Stimulated activated CD4-positive, alpha-beta T cell treated with anti-CD3 and anti-CD28 coated beads, TNF-alpha, amount 100 ng/mL, for 4 hours (primary cell): ENCODE results near the gene METTL16.

ENCODE experiments used
- DNase-seq, 3 experiments: peaks; one replicate each; pipeline ENCODE4 v3.0.0-alpha.2; 2020; ENCODE audit warnings: low read depth in 3 of 3

The METTL16 gene

DNA sequence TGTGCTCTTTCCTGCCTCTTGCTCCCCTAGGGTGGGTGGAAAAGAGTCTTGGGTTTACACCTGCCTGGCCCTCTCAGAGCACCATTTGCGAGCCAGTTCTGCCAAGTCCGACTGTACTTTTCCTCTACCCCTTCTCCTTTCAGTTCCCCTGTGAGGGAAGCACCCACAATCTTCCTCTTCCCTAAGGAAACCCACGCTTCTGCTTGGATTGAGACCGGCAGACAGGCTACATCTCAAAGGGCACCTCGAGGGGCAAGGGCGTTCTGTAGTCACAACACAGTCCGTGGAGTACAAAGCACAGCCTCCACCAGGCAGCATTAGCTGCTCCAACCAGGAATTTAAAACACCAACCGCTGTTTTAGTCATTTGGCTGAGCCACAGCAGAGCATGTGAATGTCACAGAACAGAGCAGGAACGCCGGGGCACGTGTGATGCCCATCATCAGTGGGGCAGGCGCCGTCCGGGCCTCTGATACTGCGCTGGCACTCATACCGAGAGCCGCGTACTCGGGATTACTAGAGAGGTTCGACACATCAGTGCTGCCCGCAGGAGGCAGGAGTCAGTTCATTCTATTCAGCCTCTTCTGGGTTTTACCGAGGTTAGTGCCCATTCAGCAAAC is 97.1 kb downstream of the METTL16 start:
- DNase-seq, result no peak

DNA sequence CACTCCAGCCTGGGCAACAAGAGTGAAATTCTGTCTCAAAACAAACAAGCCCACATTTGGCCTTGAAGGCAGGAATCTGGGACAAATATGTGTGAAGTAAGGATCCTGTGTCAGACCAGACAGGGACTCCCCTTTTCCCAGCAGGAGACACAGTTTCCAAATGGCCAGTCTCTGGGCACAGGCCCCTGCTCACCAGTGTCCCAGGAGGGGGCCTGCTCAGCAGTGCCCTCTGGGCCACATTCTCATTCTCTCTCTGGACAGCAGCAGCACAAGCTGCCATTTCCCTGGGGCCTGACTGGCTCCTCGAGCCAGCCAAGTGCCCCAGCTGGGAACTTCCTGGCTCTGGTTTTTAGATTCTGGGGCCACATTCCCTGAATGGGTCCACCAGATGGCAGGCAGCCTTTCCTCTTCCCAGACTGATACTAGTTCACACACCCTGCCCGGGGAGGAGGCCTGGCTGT is 99.1 kb downstream of the METTL16 start:
- DNase-seq, result no peak

DNA sequence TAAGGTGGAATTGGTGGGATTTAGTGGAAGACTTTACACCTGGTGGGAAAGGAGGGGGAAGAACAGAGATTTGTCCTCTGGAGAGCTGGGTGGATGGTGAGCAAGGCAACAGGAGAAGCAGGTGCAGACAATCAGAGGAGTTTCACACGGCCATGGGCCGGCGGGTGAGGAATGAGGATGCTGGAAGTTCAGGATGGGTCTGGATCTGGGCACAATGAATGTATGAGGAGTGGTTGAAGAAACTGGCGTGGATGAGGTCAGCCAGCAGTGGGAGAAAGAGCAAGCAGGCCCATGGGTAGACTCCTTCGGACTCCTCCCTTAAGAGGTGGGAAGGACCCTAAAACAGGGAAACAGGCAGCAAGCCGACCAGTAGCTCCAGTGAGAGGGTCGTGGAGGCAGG is 100.7 kb downstream of the METTL16 start:
- DNase-seq, result no peak

DNA sequence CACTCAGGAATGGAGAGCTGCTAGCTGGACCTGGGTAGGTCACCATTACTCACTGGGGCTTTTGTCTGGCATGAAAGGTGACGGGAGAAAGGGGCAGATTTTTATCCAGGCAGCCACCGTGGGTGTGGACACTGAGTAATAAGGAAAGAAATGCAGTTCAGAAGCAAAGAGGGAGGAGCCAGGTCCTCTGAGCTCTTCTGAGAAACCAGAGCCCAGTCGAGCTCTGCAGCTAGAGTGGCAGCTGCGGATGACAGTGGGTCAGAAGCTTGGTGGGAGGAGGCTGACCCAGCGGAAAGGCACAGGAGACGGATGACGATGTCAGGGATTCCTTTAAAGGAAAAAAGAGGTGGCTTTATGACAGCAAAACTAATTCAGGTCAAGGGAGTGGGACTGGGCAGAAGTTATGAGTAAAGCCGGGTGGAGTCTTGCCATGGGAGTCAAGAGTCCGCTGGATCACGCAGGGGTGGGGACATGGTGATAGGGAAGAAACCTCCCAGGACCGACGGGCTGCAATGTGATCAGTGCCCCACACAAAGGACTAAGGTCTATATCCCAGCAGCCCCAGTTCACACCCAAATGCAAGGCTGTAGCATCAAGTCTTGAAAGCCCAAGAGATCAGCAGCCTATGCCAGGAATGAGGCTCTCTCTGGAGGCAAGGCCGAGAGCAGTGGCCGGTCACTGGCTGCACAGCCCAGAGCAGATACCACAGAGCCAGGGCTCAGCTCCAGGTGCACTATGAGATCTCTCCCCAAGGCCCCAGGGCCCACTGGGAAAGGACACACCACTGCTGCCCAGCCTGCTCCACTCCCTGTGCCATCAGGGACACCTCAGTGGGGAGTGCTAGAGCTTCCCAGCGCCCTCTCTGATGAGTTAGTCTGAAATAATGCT is 104.5 kb downstream of the METTL16 start:
- DNase-seq, result no peak

DNA sequence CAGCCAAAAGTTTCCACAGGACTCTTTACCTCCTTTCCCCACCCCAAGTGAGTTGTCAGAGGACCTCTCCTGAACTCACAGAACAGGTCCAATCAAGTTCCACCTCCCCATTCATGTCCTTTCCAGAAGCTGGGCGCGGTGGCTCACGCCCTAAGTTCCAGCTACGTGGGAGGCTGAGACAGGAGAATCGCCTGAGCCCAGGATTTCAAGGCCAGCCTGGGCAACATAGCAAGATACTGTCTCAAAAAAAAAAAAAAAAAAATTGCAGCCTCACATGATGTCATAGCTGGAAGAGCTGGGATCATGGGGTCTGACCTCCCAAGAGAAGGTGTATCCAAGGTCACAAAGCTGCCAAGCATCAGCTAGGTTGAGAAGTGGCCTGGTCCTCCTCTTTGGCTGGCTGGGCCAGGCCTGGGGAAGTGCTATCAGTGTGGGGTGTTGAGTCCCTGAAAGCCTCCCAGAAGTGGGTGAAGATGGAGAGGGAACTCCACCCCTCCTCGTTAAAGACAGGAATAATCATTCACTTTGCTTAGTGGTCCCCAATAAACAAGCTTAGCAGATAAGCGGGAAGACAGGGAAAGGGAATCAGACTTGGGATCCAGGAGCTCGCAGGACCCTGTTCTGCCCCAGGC is 105.3 kb downstream of the METTL16 start:
- DNase-seq, result no peak

DNA sequence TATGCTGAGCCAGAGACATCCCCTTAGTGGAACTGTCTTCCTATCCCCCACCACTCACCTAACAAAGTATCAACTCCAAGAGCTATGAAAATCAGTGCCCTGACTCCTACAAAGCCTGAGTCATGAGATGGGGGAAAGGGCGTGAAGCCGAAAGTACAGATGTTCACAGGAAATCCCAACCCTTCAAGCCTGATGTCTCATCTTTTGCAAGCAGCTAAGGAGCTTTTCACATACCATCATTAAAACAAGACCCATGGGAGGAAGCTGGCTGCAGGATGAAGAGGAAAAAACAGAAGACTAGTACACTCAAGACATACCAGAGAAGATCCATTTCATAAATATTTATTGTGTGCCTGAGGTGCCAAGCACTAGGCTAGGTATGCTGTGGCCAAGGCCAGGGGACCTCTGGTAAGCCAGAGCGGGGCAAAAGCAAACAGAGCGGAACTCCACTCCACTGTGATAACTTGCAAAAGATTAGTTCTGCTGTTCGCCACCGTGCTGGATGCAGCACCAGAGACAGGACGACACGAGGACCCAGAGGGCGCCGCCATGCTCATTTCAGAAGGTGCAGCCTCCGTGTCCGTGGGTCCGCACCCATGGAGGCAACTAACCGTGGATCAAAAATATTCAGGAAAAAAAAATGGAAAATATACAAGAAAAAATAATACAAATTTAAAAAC is 106.3 kb downstream of the METTL16 start:
- DNase-seq, result no peak

DNA sequence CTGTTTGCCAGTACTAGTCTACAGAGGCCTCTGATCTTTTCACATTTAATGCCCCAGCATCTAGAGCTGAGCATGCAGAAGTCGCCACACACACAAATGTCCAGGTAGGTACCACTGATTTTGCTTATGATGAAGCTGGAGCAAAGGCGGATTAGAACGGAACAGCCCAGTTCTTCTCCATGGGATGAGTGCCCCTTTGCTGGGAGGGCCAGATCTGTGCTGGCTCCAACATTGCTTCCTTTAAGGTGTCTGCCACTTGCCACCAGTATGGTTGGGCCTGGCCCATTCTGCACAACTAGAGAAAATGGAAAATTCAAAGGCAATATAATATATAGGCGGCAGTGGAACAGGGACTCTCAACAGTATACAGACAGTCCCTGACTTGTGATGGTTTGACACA is 108.6 kb downstream of the METTL16 start:
- DNase-seq, result no peak

DNA sequence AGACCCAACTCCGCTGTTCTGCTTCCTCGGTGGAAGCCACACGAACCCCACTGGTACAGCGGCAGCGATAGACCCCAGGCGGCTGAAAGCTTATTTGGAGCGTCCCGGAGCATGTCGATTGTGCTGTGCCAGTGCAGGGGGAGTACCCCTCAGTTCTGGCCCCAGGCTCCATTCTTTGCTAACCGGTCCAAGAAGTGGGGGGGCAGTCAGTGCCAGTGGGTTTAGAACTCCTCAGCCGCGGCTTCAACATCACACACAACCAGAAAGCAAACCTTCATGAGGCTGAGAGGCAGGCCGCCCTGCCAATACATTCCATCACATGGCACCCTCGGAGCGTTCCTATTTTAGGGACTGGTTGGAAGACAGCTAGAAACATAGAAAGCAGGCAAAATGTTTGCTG is 109.1 kb downstream of the METTL16 start:
- no peak for DNase-seq

DNA sequence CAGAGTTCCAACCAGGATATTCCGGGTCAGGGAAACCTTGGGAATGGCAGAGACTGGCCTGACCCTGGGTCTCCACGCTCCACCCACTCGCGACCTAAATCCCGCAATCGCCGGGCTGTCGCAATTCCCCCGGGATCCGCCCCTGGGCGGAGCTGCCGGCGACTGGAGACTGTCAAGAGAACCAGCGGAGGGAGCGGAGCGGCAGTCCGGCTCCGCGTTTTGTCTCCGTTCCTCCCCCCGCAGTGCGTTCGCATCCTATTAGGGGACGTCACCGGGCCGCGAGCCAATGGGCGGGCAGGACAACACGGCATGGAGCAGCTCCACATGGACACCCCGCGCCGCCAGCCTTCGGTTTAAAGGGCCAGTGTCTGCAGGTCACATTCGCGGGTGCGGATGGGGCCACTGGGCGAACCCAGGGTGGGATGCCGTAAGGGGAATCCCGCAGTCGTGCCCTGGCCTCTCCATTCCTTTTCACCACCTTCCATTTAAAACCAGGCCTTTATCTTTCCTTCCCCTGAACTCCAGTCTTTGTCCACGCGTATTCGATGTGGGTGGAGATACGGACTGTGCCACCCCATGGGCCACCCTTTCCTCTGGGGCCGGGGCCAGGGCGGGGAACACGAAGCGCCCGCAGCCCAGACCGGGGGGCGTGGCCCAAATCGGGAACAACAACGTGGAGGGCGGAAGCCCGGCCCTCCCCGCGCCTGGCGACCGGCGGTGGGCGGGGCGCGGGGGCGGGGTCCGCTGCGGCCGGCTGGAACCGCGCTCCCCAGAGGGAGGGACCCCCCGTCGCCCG is 110.1 kb downstream of the METTL16 start:
- DNase-seq, result peak; percentile 98 to 99 (median 99)

DNA sequence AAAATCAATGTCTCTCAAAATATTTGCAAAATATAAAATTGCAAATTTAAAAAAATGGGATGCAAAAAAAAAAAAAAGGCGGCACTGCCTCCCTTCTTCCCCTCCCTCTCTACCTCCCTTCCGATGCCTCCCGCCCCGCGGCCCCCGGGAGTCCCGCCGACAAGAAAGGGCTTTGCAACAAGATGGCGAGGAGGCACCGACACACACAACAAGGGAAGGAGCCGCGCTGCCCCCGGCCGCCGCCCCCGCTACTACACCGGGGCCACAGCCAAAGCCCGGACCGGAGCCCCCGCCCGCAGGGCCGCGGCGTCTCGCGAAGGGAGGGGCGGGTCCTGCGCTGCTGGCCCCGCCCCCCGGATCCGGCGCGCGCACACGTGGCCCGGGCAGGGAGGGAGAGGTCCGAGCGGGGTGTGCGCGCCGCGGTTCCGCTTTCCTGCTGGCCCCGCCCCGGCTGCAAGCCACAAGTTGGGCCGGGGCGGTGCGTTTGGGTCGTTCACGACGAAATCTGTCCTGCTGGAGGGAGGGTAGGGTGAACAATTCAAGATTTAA is 110.7 kb downstream of the METTL16 start, which contains the start of gene MNT:
Gene MNT, minus strand, starts transcription at position 184 of the 549 bp plus-strand sequence. CDS start 348 bp downstream, outside the sequence.
- DNase-seq, result peak; percentile 84 to 91 (median 89)

DNA sequence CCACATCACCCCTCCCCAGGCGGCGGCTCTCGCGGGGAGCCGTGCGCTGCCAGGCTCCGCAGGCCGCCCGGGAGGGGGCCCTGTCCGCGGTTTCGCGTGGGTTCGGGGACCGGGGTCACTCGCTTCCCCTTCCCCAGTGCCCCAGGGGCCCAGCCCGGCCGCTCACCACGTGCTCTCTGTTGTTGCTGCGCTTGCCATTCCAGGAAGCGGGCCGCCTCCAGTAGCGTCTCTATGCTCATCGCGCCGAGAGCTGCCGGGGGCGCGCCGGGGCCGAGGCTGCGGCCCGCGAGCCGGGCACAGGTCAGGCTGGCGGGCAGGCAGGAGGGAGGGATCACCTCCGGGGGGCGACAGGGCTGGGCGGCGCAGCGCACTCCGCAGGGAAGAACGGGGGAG is 111.2 kb downstream of the METTL16 start:
- DNase-seq, result peak in 2 of 3 experiments; percentile 34 to 42

DNA sequence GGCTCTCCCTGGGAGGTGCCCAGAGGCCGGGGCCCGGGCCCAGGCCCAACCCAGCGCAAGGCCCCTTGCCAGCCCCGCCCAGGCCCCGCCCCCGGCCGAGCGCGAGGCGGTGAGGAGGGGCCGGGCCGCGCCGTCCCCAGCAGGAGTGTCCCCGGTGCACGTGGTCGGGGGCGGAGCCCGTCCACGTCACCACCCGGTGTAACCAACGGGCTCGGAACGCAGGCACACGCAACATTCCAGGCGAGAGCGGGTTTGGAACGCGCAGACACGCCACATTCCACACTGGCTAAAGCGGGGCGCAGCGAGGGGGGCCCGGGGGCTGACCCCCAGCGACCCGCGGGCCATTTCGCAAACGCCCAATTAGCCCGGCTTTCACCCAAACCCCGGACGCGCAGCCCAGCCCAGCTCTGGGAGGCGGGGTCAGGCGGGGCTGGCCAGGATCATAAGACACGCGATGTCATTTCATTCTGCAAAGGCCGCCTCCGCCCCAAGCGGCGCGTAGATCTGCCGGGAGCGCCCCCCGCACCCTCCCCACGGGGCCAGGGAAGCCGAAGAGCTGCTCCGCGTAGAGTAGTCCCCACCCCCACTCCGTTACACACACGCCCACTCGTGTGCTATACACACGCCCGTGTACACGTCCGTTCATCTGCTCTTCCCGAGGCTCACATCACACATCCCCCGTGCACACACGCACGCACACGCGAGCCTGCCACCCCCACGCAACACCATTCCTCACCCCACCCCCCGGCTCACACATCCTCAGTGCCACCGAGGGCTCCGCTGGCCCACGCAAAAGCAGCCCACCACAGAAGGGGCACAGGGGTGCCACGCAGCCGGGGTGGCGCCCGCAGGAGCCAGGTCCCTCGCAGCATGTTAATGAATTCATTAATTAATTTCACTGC is 111.9 kb downstream of the METTL16 start:
- DNase-seq, result peak; percentile 86 to 92 (median 86)

DNA sequence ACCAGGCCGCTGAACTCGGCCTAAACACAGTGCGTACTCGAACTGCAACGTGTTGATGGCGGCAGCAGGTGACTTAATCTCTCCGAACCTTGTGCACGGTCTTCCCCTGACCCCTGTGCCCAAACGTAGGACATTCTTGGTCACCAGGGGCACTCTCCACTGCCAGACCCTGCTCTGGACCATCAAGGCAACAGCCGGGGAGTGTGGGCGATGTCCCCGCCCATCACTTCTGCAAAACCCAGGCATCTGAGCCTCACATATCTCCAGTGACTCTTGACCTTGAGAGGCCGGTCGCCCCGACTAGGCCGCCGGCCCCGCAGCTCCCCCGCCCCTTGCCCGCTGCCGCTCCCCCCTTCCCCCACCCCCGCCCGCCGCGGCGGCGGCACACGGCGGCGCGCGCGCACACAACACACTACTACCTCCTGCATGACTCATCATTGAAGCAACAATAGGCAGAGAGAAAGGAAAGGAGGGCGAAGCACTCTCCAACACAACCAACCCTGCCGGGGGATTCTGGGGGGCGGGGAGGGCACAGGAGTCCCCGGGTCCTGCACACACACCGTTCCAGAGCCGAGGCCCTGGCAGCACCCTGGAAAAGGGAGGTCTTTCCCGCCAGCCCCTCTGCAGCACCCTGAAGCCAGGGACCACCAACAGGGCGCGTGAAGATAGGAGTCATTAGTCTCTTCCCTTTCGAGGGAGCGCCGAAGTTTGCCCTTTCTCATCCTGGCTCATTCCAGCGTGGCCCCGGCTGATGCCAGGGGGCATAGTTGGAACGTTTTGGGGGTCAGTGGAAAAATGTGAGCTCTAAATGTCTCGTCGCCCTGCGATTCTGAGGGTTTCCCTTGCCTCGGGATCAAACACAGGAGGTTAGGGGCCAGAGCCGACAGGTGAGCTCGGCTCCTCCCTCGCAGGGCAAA is 112.8 kb downstream of the METTL16 start:
- peak; percentile 37 to 46 (median 41) for DNase-seq

DNA sequence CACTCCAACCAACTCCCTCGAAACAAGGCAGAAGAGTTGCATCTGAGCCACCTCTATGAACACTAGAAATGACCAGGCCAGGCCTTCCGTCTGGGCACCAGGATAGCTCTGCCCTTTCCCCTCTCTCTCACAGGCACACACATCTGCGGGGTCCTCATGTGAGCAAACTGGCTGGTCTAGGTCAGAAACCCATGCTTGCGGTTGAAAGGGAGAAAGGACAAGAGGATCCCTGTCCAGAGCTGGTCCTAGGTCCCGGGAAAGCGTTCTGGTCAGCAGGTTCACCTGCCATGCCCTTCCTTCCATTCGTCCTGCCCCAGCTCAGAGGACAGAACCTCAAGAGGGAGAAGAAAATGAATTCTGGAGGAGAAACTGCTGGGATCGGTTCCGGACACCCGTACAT is 113.5 kb downstream of the METTL16 start:
- DNase-seq, result no peak

DNA sequence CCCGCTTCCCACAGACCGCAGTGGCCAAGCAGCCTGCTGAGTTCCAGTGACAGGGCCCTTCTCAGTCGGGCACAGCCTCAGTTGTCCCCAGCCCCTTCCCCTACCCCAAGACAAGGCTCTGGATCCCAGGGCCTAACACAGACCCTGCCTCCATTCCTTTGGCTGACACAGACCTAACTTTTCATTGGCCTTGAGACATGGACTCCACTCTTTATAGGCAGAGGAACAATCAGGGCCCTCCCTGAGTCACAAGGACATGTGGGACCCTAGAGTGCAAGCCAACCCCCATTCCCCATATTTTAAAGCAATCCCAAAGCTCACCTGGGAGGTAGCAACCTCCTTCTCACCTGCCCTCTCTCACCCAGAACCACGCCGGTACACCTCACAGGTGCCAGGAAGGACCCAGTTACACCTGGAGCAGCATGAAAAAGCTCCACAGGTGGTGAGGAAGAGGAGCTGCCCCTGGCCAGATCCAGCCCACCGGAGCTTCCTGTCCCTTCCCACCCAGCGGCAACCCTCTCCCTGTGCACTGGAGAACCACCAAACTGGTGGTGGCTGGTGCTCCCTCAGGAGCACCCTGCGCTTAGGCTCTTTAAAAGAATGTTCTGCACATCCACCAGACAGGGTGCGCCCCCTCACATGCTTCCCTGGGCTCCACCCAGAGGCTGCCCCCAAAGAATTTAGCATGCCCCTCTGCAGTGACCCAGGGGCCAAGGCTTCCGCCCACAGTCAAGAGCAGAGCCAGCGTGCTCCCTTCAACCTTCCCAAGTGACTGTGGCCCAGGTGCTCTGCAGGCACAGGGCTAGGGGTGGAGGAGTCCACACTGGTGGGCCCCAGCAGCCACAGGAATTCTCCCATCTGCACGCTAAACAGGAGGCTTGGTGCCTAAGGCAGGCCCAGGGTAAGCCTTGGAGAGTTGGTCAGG is 114.2 kb downstream of the METTL16 start:
- DNase-seq, result no peak

DNA sequence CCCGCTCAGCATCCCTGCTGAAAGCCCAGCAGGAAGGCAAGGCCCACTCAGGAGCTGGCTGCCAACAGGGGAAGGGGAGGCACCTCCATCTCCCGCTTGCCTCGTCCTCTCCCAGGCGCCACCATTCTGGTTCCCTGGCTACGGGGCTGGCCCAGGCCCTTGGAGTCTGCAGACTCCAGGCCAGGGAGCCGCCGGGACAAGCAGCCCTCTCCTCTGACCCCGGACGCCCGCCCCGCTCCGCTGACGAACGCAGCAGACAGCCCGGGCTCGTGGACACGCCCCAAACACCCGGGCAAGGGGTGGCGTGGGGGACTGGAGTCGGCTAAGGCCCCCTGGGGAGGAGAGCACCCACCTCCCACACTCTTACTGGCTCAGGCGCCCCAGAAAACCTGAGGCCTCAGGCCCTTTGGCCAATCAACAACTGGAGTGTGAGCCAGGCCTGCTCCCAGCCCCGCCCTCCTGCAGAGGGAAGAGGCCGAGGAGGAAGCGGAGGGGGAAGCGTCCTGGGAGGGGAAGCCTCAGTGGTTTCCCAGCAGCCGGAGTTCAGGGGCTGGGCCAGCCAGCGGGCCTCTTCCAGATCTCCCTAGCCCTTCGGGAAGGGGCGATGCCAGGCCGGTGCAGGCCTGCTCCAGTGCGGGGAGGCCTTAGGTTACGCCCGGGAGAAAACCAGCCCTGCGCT is 115.0 kb downstream of the METTL16 start:
- DNase-seq, result no peak

DNA sequence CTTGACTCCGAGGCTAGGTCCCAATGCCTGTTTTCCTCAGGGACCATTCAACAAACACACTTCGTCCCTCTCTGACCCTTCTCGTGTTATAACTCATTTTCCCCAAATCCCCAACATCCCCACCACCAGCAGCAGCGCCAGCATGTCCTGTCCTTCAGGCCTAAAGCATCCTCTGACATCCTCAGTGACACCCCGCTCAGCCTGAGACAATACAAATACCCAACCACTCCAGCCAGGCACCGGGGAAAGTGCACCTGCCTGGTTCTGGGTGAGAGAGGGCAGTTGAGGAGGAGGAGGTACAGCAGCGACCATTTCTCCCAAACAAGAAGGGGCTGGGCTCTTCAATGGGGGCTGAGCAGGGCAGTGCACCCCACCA is 115.5 kb downstream of the METTL16 start:
- no peak for DNase-seq
